Stimulated activated naive CD8-positive, alpha-beta T cell treated with anti-CD3 and anti-CD28 coated beads, Interleukin-15, Interleukin-2, amounts not matched to agents 100 ng/mL and 50 ng/mL, for 24 hours (primary cell): ENCODE results near the gene SERHL2.
"Not testable (repeated sequence)": the region's sequence is repeated elsewhere in the genome, so short reads cannot be mapped to it uniquely, and the experiment has no call there.

Experiments
- H3K27ac Mint-ChIP-seq: one replicate; pipeline ENCODE4 v1.8.0; 2021; ENCODE audit warnings: mild to moderate bottlenecking, mixed read lengths
- H3K27me3 Mint-ChIP-seq: one replicate; pipeline ENCODE4 v1.8.0; 2021; ENCODE audit warnings: mixed read lengths
- H3K36me3 Mint-ChIP-seq: one replicate; pipeline ENCODE4 v1.8.0; 2021; ENCODE audit warnings: low read depth, mixed read lengths
- H3K4me1 Mint-ChIP-seq: one replicate; pipeline ENCODE4 v1.8.0; 2021; ENCODE audit warnings: low read depth, mixed read lengths
- H3K4me3 Mint-ChIP-seq: one replicate; pipeline ENCODE4 v1.8.0; 2021; ENCODE audit warnings: mild to moderate bottlenecking, mixed read lengths
- H3K9me3 Mint-ChIP-seq: one replicate; pipeline ENCODE4 v1.8.0; 2021; ENCODE audit warnings: mixed read lengths

The SERHL2 gene

GRCh38 chr22:42522546-42522945 lies 31.2 kb upstream of the SERHL2 start:
- no peaks in the 10 kb centered on the region for H3K9me3 Mint-ChIP-seq
- H3K27me3 Mint-ChIP-seq, result no peaks in the 10 kb centered on the region
- no peak overlapping the region for H3K4me3 Mint-ChIP-seq
- H3K27ac Mint-ChIP-seq, result no peak overlapping the region
- peaks cover 10% of the 10 kb centered on the region for H3K36me3 Mint-ChIP-seq
- H3K4me1 Mint-ChIP-seq, result peaks cover 10% of the 10 kb centered on the region

DNA sequence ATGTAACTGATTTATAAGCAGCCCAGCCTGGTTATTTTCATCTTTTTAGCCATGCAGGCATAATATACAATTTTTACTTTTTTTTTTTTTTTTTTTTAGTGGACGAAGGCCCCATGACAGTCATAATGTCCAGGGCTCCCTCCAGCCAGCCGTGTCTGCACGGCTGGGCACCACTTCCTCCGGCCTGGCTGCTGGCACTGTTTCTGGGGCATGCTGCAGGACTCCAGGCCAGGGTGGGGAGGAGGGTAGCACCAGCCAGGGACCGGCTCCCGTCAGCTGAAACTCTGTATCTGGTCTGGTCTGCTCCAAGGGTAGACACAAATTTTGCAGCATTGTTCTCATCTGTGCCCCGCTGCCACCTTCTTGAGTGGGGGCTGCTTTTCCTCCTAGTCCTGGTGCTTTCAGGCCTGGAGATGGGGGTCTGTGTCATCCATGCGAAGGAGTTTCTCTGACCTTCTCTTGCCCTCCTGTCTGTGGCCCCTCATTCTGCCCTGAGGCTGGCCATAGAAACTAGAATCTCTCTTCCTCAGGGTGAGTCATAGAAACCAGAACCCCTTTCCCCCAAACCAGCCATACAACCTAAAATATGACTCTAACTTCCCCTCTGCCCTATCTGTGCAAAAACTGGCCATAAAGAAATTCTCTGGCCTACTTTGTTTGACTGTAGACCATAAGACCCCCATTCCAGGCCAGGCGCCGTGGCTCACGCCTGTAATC lies 25.0 kb upstream of the SERHL2 start:
- Mint-ChIP-seq H3K4me1 (peaks cover 24% of the 10 kb centered on the region), H3K4me3 (no peak overlapping the region), H3K27ac (peak overlapping the region; percentile 26), H3K27me3 (no peaks in the 10 kb centered on the region), H3K9me3 (no peaks in the 10 kb centered on the region), H3K36me3 (no peaks in the 10 kb centered on the region)

DNA sequence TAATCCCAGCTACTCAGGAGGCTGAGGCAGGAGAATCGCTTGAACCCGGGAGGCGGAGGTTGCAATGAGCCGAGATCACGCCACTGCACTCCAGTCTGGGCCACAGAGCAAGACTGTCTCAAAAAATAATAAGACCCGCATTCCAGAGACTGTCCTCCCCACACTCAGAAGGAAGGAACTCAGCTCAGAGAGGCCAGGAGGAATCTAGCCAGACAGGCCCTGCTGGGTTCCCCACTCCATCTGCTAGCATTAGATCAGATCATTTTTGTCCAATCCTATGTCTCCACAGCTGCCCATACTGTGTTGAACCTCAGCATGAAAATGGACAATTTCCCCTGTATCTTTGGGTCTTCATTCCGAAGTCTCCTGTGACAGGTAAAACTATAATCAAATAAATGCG lies 24.3 kb upstream of the SERHL2 start:
- H3K4me1 Mint-ChIP-seq, result peaks cover 31% of the 10 kb centered on the region
- H3K4me3 Mint-ChIP-seq, H3K27me3 Mint-ChIP-seq, H3K36me3 Mint-ChIP-seq, H3K27ac Mint-ChIP-seq, H3K9me3 Mint-ChIP-seq: not testable (repeated sequence)

- not testable (repeated sequence) for H3K36me3 Mint-ChIP-seq, H3K27ac Mint-ChIP-seq, H3K9me3 Mint-ChIP-seq, H3K27me3 Mint-ChIP-seq, H3K4me3 Mint-ChIP-seq
- peaks cover 38% of the 10 kb centered on the region for H3K4me1 Mint-ChIP-seq
Observed at GRCh38 chr22:42531401-42532084, 22.2 kb upstream of the SERHL2 start.

- peaks cover 3% of the 10 kb centered on the region for H3K27me3 Mint-ChIP-seq
- no peaks in the 10 kb centered on the region for H3K9me3 Mint-ChIP-seq
- H3K4me1 Mint-ChIP-seq, result peaks cover 55% of the 10 kb centered on the region
- H3K36me3 Mint-ChIP-seq, result no peaks in the 10 kb centered on the region
- H3K4me3 Mint-ChIP-seq, result peak overlapping the region; percentile 71
- H3K27ac Mint-ChIP-seq, result peak overlapping the region; percentile 67
Observed at GRCh38 chr22:42533638-42533977, 20.1 kb upstream of the SERHL2 start.

DNA sequence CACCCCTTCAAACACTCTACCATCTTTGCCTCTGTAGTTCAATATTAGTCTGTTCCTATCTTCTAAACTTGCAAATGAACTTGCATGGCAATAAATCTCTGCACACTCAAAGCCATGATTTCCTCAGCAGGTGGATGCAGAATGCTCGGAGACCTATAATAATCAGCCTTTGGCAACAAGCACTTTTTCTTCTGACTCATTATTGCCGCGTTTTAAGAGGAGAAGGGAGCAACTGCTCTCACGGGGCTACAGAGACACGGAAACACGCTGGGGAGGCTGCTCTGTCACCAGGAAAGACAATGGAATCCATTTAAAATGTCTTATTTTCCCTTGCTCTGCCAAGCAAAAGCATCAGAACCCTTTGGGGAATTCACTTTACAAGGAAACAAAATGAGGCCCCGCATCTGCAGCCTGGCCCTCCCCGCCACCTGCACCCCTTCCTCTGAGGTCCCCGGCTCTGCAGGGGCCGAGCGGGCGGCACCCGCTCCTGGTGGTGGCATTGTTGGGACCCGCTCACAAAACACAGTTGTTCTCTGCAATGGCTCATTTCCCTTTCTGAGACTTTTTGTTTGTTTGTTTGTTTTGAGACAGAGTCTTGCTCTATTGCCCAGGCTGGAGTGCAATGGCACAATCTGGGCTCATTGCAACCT lies 18.5 kb upstream of the SERHL2 start:
- H3K27me3 Mint-ChIP-seq, H3K36me3 Mint-ChIP-seq, H3K9me3 Mint-ChIP-seq, H3K4me3 Mint-ChIP-seq, H3K27ac Mint-ChIP-seq: not testable (repeated sequence)
- peaks cover 46% of the 10 kb centered on the region for H3K4me1 Mint-ChIP-seq

- Mint-ChIP-seq H3K9me3 (no peaks in the 10 kb centered on the region), H3K27ac (no peak overlapping the region)
Observed at GRCh38 chr22:42536166-42536565, 17.6 kb upstream of the SERHL2 start.

DNA sequence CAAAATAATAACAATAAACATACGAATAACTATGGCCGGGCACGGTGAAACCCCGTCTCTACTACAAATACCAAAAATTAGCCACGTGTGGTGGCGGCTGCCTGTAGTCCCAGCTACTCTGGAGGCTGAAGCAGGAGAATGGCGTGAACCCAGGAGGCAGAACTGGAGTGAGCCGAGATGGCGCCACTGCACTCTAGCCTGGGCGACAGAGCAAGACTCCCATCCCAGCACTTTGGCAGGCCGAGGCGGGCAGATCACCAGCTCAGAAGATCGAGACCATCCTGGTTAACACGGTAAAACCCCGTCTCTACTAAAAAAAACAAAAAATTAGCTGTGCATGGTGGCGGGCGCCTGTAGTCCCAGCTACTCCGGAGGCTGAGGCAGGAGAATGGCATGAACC lies 17.1 kb upstream of the SERHL2 start:
- H3K4me3 Mint-ChIP-seq, H3K27ac Mint-ChIP-seq: not testable (repeated sequence)

More at GRCh38 chr22:42536166-42536565, 17.6 kb upstream of the SERHL2 start:
- Mint-ChIP-seq H3K4me1 (peaks cover 46% of the 10 kb centered on the region), H3K4me3 (no peak overlapping the region), H3K36me3 (no peaks in the 10 kb centered on the region), H3K27me3 (peaks cover 3% of the 10 kb centered on the region)

GRCh38 chr22:42537199-42537831 lies 16.4 kb upstream of the SERHL2 start:
- H3K4me3 Mint-ChIP-seq, result not testable (repeated sequence)

More for the DNA sequence above, 17.1 kb upstream of the SERHL2 start:
- not testable (repeated sequence) for H3K9me3 Mint-ChIP-seq, H3K36me3 Mint-ChIP-seq, H3K27me3 Mint-ChIP-seq
- peaks cover 46% of the 10 kb centered on the region for H3K4me1 Mint-ChIP-seq

DNA sequence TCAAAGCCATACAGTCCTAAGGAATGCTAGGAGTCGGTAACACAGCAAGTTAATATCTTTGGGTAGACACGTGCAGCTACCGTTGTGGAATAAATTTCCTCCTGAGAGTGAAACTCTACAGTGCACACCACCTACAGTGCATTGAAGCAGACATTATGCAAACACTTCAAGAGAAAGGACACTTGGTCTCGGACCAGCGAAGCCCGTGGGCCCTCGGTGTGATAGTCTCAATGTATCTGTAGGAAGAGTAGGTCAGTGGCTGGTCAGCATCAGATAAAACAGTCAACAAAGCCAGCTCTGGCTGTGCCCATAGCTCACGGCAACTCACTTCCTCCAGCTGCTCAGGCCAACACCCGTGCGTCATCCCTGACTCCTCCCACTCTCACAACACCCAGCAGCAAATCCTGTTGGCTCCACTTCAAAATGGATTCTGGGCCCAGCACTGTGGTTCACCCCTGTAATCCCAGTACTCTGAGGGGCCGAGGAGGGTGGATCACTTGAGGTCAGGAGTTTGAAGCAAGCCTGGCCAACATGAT lies 14.5 kb upstream of the SERHL2 start:
- not testable (repeated sequence) for H3K36me3 Mint-ChIP-seq, H3K9me3 Mint-ChIP-seq, H3K4me3 Mint-ChIP-seq, H3K27me3 Mint-ChIP-seq, H3K27ac Mint-ChIP-seq
- peaks cover 29% of the 10 kb centered on the region for H3K4me1 Mint-ChIP-seq

More at GRCh38 chr22:42537199-42537831, 16.4 kb upstream of the SERHL2 start:
- peak overlapping the region; percentile 73 for H3K27ac Mint-ChIP-seq
- H3K9me3 Mint-ChIP-seq, H3K27me3 Mint-ChIP-seq, H3K36me3 Mint-ChIP-seq: not testable (repeated sequence)
- H3K4me1 Mint-ChIP-seq, result peaks cover 46% of the 10 kb centered on the region

DNA sequence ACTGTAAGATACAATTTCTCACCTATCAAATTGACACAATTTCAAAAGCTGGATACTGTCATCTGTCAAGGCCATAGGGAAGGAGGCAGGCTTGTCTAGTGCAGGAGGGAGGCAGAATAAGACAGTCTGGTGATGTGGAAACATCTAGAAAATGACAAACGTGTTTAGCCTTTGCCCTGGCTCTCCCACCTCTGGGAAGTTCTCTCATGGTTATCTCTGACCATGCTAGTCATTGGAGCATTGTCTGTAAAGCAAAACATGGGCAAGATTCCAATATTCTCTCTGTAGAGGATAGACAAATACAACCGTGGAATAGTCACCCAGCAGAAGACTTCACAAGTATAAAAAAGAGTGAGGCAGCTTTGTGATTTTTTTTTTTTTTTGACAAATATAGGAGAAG lies 9.1 kb upstream of the SERHL2 start:
- Mint-ChIP-seq H3K4me3 (no peak overlapping the region), H3K27ac (no peak overlapping the region), H3K4me1 (no peaks in the 10 kb centered on the region), H3K36me3 (no peaks in the 10 kb centered on the region), H3K9me3 (no peaks in the 10 kb centered on the region), H3K27me3 (no peaks in the 10 kb centered on the region)

DNA sequence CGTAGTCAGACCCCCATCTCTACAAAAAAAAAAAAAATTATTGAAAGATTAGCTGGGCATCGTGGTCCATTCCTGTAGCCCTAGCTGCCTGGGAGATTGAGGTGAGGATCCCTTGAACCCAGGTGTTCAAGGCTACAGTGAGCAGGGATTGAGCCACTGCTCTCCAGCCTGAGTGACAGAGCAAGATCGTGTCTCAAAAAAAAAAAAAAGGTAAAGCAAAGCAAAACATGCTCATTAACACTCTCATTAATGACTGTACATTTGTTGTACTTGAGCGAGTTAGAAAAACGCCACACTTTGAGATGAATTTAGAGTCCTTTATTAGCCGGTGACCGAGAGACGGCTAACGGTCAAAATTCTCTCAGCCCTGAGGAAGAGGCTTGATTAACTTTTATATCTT lies 6.2 kb upstream of the SERHL2 start:
- Mint-ChIP-seq H3K4me3 (no peak overlapping the region), H3K27ac (no peak overlapping the region), H3K27me3 (no peaks in the 10 kb centered on the region), H3K36me3 (no peaks in the 10 kb centered on the region), H3K4me1 (peaks cover 15% of the 10 kb centered on the region), H3K9me3 (no peaks in the 10 kb centered on the region)

GRCh38 chr22:42548126-42548525 lies 5.6 kb upstream of the SERHL2 start:
- H3K36me3 Mint-ChIP-seq, H3K27me3 Mint-ChIP-seq, H3K9me3 Mint-ChIP-seq, H3K27ac Mint-ChIP-seq, H3K4me3 Mint-ChIP-seq: not testable (repeated sequence)
- peaks cover 20% of the 10 kb centered on the region for H3K4me1 Mint-ChIP-seq

DNA sequence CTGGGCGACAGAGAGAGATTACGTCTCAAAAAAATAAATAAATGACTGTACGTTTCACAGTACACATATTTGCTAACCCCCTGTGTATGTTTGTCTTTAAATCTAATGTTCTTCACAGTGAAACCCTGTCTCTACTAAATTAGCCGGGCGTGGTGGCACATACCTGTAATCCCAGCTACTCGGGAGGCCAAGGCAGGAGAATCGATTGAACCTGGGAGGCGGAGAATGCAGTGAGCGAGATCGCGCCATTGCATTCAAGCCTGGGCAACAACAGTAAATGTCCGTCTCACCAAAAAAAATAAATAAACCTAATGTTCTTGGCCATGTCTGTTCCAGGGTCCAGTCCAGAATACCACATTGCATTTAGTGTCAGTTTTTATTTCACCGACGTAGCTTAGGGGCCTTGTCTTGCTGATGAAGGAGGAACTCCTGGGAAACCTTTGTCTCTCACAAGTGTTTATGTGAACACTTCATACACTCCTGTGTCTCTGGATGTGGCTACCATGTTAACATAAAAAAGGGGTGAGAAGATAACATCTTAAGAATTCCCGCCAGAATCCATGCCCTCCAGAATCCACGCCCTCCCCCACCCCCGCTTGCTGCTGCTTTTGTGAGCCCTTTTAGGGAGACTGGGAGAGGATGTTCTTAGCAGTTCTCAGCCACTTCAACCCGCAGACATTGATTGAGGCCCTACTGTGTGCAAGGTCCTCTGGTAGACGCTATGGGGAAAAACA lies 5.0 kb upstream of the SERHL2 start:
- no peak overlapping the region for H3K27ac Mint-ChIP-seq
- H3K36me3 Mint-ChIP-seq, result no peaks in the 10 kb centered on the region
- no peaks in the 10 kb centered on the region for H3K27me3 Mint-ChIP-seq
- no peak overlapping the region for H3K4me3 Mint-ChIP-seq
- peaks cover 23% of the 10 kb centered on the region for H3K4me1 Mint-ChIP-seq
- H3K9me3 Mint-ChIP-seq, result no peaks in the 10 kb centered on the region
